Tibial artery (tissue), 4 donors: ENCODE results near the gene CPZ.

ENCODE experiments used
- DNase-seq, 2 donors: peaks; one replicate each; pipeline ENCODE4 v3.0.0-alpha.2; 2019
- H3K27ac ChIP-seq, 2 donors: fragments of 200-600 bp; sonication (generic) in 1 of 2; 1 replicate in 1 of 2; 2 replicates in 1 of 2; pipeline ENCODE4 v1.5.1; 2018 to 2019; ENCODE audit warnings: mild to moderate bottlenecking in 1 of 2
- H3K27me3 ChIP-seq, 2 donors: fragments of 200-600 bp; sonication (generic) in 1 of 2; one replicate each; pipeline versions ENCODE4 v1.5.1 to v1.6.0; 2016 to 2019
- H3K36me3 ChIP-seq, 3 donors: fragments of 200-600 bp; sonication (generic) in 2 of 3; one replicate each; pipeline ENCODE4 v1.5.1; 2016 to 2019; ENCODE audit warnings: mild to moderate bottlenecking in 2 of 3
- H3K4me1 ChIP-seq, 4 donors: fragments of 200-600 bp; sonication (generic) in 2 of 4; 1 replicate in 3 of 4; 2 replicates in 1 of 4; pipeline ENCODE4 v1.5.1; 2016 to 2019
- H3K4me3 ChIP-seq, 2 donors: fragments of 200-600 bp; sonication (generic) in 1 of 2; 1 replicate in 1 of 2; 2 replicates in 1 of 2; pipeline ENCODE4 v1.5.1; 2018 to 2019; ENCODE audit warnings: mild to moderate bottlenecking in 2 of 2
- H3K9me3 ChIP-seq, 3 donors: fragments of 200-600 bp; sonication (generic) in 1 of 3; one replicate each; pipeline ENCODE4 v1.5.1; 2016 to 2019
- CTCF ChIP-seq, 2 experiments: fragments of 200-600 bp in 1 of 2; fragments of 450-650 bp in 1 of 2; IDR thresholded peaks; one replicate each; pipeline ENCODE4 v1.5.1; 2017 to 2019; ENCODE audit warnings: antibody characterized with exemption in 2 of 2, mild to moderate bottlenecking in 1 of 2, moderate library complexity in 1 of 2
- intact Hi-C: fragments of 100-400 bp; cut with DNase I; formaldehyde crosslinking; loops from one replicate; pipeline ENCODE4 v1.15.0; 2023; ENCODE audit warnings: low total_unique reads

Gene CPZ

GRCh38 chr4:8612646-8613045 is 20.1 kb downstream of the CPZ start:
- no peaks in the 10 kb centered on the region for H3K9me3 ChIP-seq
- intact Hi-C loops = no loop called here
- H3K27ac ChIP-seq = no peak overlapping the region
- H3K4me1 ChIP-seq = peaks cover 0 to 5% (median under 1%) of the 10 kb centered on the region in 4 donors
- H3K36me3 ChIP-seq = no peaks in the 10 kb centered on the region
- no peak overlapping the region for H3K4me3 ChIP-seq
- no peak for DNase-seq
- peaks cover 0 to 27% of the 10 kb centered on the region in 2 donors for H3K27me3 ChIP-seq
- no peak for TF ChIP-seq CTCF (IDR thresholded peaks at IDR 0.05)

- intact Hi-C loops = no loop called here
- Histone ChIP-seq H3K27me3 (peaks cover 0 to 27% of the 10 kb centered on the region in 2 donors), H3K36me3 (no peaks in the 10 kb centered on the region), H3K9me3 (no peaks in the 10 kb centered on the region), H3K4me1 (peaks cover 0 to 3% (median 0%) of the 10 kb centered on the region in 4 donors), H3K27ac (no peak overlapping the region), H3K4me3 (no peak overlapping the region)
- DNase-seq = peak in 1 of 2 donors; percentile 60
- no peak for TF ChIP-seq CTCF (IDR thresholded peaks at IDR 0.05)
These were observed 21.1 kb downstream of the CPZ start for GRCh38 chr4:8613421-8614364.

- Histone ChIP-seq H3K4me1 (peaks cover 0 to 3% (median 0%) of the 10 kb centered on the region in 4 donors), H3K9me3 (no peaks in the 10 kb centered on the region), H3K27me3 (peaks cover 0 to 33% of the 10 kb centered on the region in 2 donors), H3K27ac (no peak overlapping the region), H3K4me3 (no peak overlapping the region), H3K36me3 (no peaks in the 10 kb centered on the region)
- intact Hi-C loops = no loop called here
- TF ChIP-seq CTCF (IDR thresholded peaks at IDR 0.05) = no peak
- DNase-seq = peak in 1 of 2 donors; percentile 54
These were observed 22.0 kb downstream of the CPZ start for GRCh38 chr4:8614365-8615193.

GRCh38 chr4:8615366-8615765 is 22.8 kb downstream of the CPZ start:
- TF ChIP-seq CTCF (IDR thresholded peaks at IDR 0.05) = no peak
- H3K27me3 ChIP-seq = peaks cover 0 to 32% of the 10 kb centered on the region in 2 donors
- H3K36me3 ChIP-seq = no peaks in the 10 kb centered on the region
- intact Hi-C loops = no loop called here
- H3K4me1 ChIP-seq = no peaks in the 10 kb centered on the region
- no peak overlapping the region for H3K4me3 ChIP-seq
- H3K9me3 ChIP-seq = no peaks in the 10 kb centered on the region
- H3K27ac ChIP-seq = no peak overlapping the region
- peak in 1 of 2 donors; percentile 54 for DNase-seq

DNA sequence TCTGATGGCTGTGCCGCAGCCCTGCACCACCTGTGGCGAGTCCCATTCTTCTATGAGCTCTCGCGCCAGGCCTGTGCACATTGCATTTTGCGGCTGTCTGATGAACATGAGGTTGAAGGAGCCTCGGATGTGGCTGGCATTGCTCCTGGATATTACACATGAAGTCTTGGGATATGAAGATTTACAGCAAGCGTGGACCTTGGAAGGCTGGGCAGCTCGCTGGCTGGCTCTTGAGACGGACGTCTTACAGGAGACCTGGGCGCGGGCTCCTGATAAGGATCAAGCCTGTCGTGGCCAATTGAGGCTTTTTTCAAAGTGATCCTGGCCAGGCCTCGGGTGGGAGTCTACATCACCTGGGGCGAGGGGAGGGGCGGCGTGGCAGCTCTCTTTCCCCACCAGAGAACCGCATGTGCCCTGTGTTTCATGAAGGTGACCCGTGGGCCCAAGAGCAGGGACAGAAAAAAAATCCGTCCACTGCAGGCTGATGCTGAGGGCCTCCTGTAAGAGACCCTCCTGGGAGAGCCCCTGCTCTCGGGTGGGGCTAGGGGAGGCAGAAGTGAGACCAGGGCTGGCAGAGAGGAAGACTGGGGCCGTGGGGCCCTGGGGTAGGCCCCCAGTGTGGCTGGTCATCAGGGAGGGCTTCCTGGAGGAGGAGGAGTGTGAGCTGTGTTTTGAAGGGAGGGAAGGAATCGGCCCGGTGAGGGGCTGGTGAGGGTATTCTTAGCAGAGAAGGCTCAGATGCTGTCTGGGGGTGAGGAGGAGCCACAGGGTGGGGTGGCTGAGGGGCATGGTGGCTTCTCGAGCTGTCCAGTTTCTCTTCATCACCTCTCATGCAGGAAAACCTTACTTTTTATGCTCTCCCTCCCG is 23.6 kb downstream of the CPZ start:
- intact Hi-C loops = no loop called here
- H3K4me1 ChIP-seq = no peaks in the 10 kb centered on the region

More for the DNA sequence above, 23.6 kb downstream of the CPZ start:
- no peak overlapping the region for H3K4me3 ChIP-seq
- no peak overlapping the region for H3K27ac ChIP-seq
- no peak for TF ChIP-seq CTCF (IDR thresholded peaks at IDR 0.05)
- no peaks in the 10 kb centered on the region for H3K9me3 ChIP-seq
- DNase-seq = peak in 1 of 2 donors; percentile 51
- H3K27me3 ChIP-seq = peaks cover 0 to 32% of the 10 kb centered on the region in 2 donors
- H3K36me3 ChIP-seq = no peaks in the 10 kb centered on the region
